T-helper 1 cell treated with Interleukin-12 subunit alpha and Interleukin-12 subunit beta and Interleukin-4 antibody, amounts not matched to agents 30 ng/mL and 1 ng/mL, for 36 hours (primary cell): ENCODE measurements around the gene SENP2. TPM values are rescaled to one million over a fixed set of nuclear protein-coding genes. Genes with fewer than 3 reads are reported as not detected.
"Not testable (repeated sequence)": the region's sequence is repeated elsewhere in the genome, so short reads cannot be mapped to it uniquely, and the experiment has no call there.

Experiments
- intact Hi-C: fragments of 100-400 bp; cut with micrococcal nuclease; formaldehyde crosslinking; loops from one replicate; pipeline ENCODE4 v1.15.1; 2024
- total RNA-seq: library from RNA; stranded (reverse); gene quantifications from 2 replicates; pipeline ENCODE4 v1.2.3, GENCODE V29; 2022

Gene SENP2
- 33.4 and 34.3 TPM in 2 replicates for total RNA-seq

- intact Hi-C loops, result loop anchor here (1.0 to 10.0 kb wide), 15 partner anchors 11 to 1549 kb away; partner anchors contain the start of genes AP2M1, EIF4A2, ETV5 and PSMD2
These were observed at the start of gene SENP2 for GRCh38 chr3:185585859-185586685. TSS of gene SENP2 (plus strand) at chr3:185586295. CDS start at chr3:185586414, 119 bp downstream.

- intact Hi-C loops, result no loop called here
These were observed 48.6 kb upstream of the SENP2 start for GRCh38 chr3:185537369-185537970.

GRCh38 chr3:185539934-185540333, 46.2 kb upstream of the SENP2 start:
- intact Hi-C loops, result no loop called here

GRCh38 chr3:185540695-185541094, 45.4 kb upstream of the SENP2 start:
- intact Hi-C loops, result no loop called here

- intact Hi-C loops, result no loop called here
These were observed 37.0 kb upstream of the SENP2 start for GRCh38 chr3:185549122-185549521.

- intact Hi-C loops, result no loop called here
These were observed 36.4 kb upstream of the SENP2 start for GRCh38 chr3:185549651-185550111.

GRCh38 chr3:185552358-185552877, 33.7 kb upstream of the SENP2 start, which contains the start of gene LIPH:
TSS of gene LIPH (minus strand) at chr3:185552588. CDS start at chr3:185552471, 117 bp downstream.
- intact Hi-C loops, result no loop called here

- intact Hi-C loops, result no loop called here
These were observed 31.0 kb upstream of the SENP2 start for GRCh38 chr3:185555101-185555501.

GRCh38 chr3:185555860-185556347, 30.2 kb upstream of the SENP2 start:
- intact Hi-C loops, result no loop called here

- intact Hi-C loops, result not testable (repeated sequence)
These were observed 29.5 kb upstream of the SENP2 start for GRCh38 chr3:185556640-185557039.

- intact Hi-C loops, result no loop called here
These were observed 27.7 kb upstream of the SENP2 start for GRCh38 chr3:185558395-185558794.

GRCh38 chr3:185559706-185560090, 26.4 kb upstream of the SENP2 start:
- intact Hi-C loops, result loop anchor here (1.0 kb wide), 4 partner anchors 27 to 205 kb away; partner anchors contain the start of gene SENP2

GRCh38 chr3:185560676-185561075, 25.4 kb upstream of the SENP2 start:
- intact Hi-C loops, result no loop called here

GRCh38 chr3:185561374-185561943, 24.6 kb upstream of the SENP2 start:
- intact Hi-C loops, result no loop called here

GRCh38 chr3:185561958-185562357, 24.1 kb upstream of the SENP2 start:
- intact Hi-C loops, result no loop called here

- intact Hi-C loops, result no loop called here
These were observed 13.9 kb upstream of the SENP2 start for GRCh38 chr3:185572183-185572582.

GRCh38 chr3:185575108-185575869, 10.8 kb upstream of the SENP2 start:
- intact Hi-C loops, result loop anchor here (1.0 kb wide), 1 partner anchor 11 kb away; the partner anchor contains the start of gene SENP2

- intact Hi-C loops, result loop anchor here (10.0 kb wide), 1 partner anchor 1553 kb away; the partner anchor contains the start of gene RPL39L
These were observed 3.9 kb upstream of the SENP2 start for GRCh38 chr3:185582236-185582635.

GRCh38 chr3:185582871-185583270, 3.2 kb upstream of the SENP2 start:
- intact Hi-C loops, result loop anchor here (10.0 kb wide), 1 partner anchor 1552 kb away; the partner anchor contains the start of gene RPL39L

GRCh38 chr3:185583925-185584324, 2.2 kb upstream of the SENP2 start:
- intact Hi-C loops, result loop anchor here (10.0 kb wide), 1 partner anchor 1551 kb away; the partner anchor contains the start of gene RPL39L
